Activated T-cell treated with anti-CD3 and anti-CD28 coated beads for 4 hours (primary cell): ENCODE measurements around the gene NANOS2.
"Not testable (repeated sequence)": the region's sequence is repeated elsewhere in the genome, so short reads cannot be mapped to it uniquely, and the experiment has no call there.

Source experiments
- DNase-seq: peaks from one replicate; pipeline ENCODE4 v3.0.0-alpha.2; 2020

NANOS2 gene

DNA sequence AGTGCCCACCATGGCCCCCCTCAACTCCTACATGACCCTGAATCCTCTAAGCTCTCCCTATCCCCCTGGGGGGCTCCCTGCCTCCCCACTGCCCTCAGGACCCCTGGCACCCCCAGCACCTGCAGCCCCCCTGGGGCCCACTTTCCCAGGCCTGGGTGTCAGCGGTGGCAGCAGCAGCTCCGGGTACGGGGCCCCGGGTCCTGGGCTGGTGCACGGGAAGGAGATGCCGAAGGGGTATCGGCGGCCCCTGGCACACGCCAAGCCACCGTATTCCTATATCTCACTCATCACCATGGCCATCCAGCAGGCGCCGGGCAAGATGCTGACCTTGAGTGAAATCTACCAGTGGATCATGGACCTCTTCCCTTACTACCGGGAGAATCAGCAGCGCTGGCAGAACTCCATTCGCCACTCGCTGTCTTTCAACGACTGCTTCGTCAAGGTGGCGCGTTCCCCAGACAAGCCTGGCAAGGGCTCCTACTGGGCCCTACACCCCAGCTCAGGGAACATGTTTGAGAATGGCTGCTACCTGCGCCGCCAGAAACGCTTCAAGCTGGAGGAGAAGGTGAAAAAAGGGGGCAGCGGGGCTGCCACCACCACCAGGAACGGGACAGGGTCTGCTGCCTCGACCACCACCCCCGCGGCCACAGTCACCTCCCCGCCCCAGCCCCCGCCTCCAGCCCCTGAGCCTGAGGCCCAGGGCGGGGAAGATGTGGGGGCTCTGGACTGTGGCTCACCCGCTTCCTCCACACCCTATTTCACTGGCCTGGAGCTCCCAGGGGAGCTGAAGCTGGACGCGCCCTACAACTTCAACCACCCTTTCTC lies 42.3 kb downstream of the NANOS2 start:
- DNase-seq: no peak

GRCh38 chr19:45870798-45871197 lies 43.8 kb downstream of the NANOS2 start:
- DNase-seq: no peak

DNA sequence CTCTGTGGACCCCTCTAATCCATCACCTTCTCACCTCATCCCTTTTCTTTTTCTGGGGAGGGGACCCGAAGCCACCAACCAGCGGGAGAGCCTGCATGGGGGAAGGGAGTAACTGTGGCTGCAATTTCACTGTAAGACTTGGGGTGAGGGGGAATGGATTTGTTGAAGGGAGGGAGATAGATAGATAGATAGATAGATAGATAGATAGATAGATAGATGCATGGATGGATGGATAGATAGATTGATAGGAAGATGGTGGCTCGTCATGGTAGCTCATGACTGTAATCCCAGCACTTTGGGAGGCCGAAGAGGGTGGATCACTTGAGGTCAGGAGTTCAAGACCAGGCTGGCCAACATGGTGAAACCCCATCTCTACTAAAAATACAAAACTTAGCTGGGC lies 47.3 kb downstream of the NANOS2 start:
- DNase-seq: not testable (repeated sequence)

GRCh38 chr19:45866400-45867176 lies 48.0 kb downstream of the NANOS2 start:
- no peak for DNase-seq

DNA sequence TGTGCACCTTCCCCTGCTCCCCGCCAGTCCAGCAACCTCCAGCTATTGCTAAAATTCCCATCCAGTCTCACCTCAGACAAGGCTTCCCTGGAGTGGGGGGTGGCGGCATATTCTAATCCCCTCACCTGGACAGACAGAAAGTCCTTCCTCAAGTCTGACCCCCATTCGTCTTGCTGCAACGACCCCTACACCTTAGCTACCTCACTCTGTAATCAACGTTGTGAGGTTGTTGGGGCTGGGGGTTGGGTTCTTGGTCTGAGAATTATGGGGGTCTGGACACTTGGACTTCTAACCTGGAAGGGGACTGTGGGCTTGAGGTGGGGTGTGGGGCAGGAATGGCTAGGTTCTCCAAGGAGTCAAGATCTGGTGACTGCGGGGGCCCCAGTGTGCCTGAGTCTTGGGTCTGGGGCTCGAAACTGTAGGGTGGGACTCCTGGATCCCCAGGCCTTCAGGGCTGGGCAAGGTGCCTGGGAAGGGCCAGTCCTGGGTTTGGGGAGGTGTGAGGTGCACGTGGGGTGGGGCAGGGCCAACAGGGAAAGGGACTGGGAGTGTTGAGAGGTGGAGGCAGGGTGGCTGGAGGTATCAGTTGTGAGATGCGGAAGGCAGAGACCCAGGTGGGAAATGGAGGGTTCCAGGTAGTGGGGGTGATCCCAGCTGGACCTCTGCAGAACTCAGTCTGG lies 49.2 kb downstream of the NANOS2 start:
- DNase-seq: no peak

DNA sequence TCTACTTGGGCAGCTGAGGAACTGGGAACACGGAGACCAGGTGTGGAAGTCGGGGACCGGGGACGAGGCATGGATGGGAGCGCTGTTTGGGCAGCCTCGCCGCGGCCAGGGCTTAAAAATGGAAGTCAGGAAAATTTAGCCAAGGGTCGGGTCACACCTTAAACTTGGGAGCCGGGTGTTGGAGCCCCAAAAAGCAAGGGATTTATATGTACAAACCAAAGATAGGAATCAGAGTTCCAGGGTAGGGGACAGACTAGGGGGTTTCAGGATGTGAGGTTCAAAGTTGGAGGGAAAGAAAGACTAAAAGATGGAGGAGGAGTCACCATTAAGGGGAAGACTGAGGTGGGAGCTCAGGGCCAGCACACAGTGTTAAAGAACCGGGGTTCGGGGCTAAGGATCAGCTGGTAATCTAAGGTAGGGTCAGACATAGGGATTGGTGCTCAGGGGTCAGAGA lies 49.9 kb downstream of the NANOS2 start:
- no peak for DNase-seq

GRCh38 chr19:45863840-45864628 lies 50.5 kb downstream of the NANOS2 start, which contains the start of gene FOXA3:
Gene FOXA3, plus strand, starts transcription at chr19:45864326. Its CDS starts 131 bp downstream, at chr19:45864457.
- DNase-seq: peak; percentile 21

GRCh38 chr19:45863335-45863839 lies 51.2 kb downstream of the NANOS2 start:
- DNase-seq: no peak
